Motor neuron (in vitro differentiated cells): ENCODE data around the gene PLEK2. TPM values are rescaled to one million over a fixed set of nuclear protein-coding genes. Genes with fewer than 3 reads are reported as not detected.
"Not testable (repeated sequence)": the region's sequence is repeated elsewhere in the genome, so short reads cannot be mapped to it uniquely, and the experiment has no call there.

Experiments
- ATAC-seq, 8 experiments: fragments of 200-7000 bp; cut with Tn5 transposase; replicated peaks in 6 of 8; 2 replicates each; pipeline ENCODE4 v1.8.0; 2021; ENCODE audit warnings: mild to moderate bottlenecking in 8 of 8, moderate library complexity in 8 of 8
- H3K27ac ChIP-seq, 2 donors: fragments of 250-450 bp; sonication (Bioruptor Pico); 2 replicates each; pipeline ENCODE4 v1.9.0; 2021; ENCODE audit warnings: antibody characterized with exemption in 2 of 2, mild to moderate bottlenecking in 2 of 2, moderate library complexity in 1 of 2
- H3K4me1 ChIP-seq, 2 donors: fragments of 250-450 bp; sonication (Bioruptor Pico); replicated peaks in 1 of 2; 2 replicates each; pipeline ENCODE4 v1.6.1; 2021; ENCODE audit warnings: antibody characterized with exemption in 2 of 2, mild to moderate bottlenecking in 2 of 2, moderate library complexity in 1 of 2
- H3K4me3 ChIP-seq, 5 donors: fragments of 250-450 bp; sonication (Bioruptor Pico); 2 replicates each; pipeline ENCODE4 v1.9.0; 2021; ENCODE audit warnings: antibody characterized with exemption in 5 of 5, mild to moderate bottlenecking in 5 of 5, moderate library complexity in 4 of 5
- WGBS, 10 experiments: fragments of 450-650 bp; shearing (Covaris generic); methylation state at CpG; one replicate each; pipeline ENCODE4 v1.0.0; 2022; 5-methylcytosine and 5-hydroxymethylcytosine counted together
- in situ Hi-C, 9 experiments: fragments of 400-800 bp; cut with MboI; loops; one replicate each; pipeline ENCODE4 v1.15.0; 2021; ENCODE audit warnings: low sequenced_read_pairs in 9 of 9, low pct_unique_long_range_greater_than_20kb in 2 of 9; ENCODE audit not compliant: unreplicated experiment in 9 of 9
- total RNA-seq, 8 experiments: library from RNA; unstranded; fragments of 300-600 nt; gene quantifications; 2 replicates each; pipeline versions ENCODE4 v1.2.3 to v1.2.4, GENCODE V29; 2022

PLEK2 gene
- total RNA-seq, 8 experiments from 2014 or later, result 0.22 to 2.1 (median 0.82) TPM; not detected in 3

- H3K4me1 ChIP-seq, result peaks cover 0 to 2% of the 10 kb centered on the region in 2 donors
- H3K4me3 ChIP-seq, result no peak overlapping the region
- WGBS, 10 experiments, result 78 to 100% (median 85%) methylated on average over 1 to 3 of the region's 4 CpGs; no CpG with 5 or more reads in 4 of the 10 experiments
- in situ Hi-C loops, result loop anchor here in 1 of 9 experiments (25.0 kb wide), 1 partner anchor 262 kb away; the partner anchor contains the start of gene RDH11
- ATAC-seq, result no peak
- H3K27ac ChIP-seq, result no peak overlapping the region
Measured at GRCh38 chr14:67425608-67426007, 13.6 kb upstream of the PLEK2 start.

- 25 to 82% (median 40%) methylated on average over 1 to 2 of the region's 3 CpGs; no CpG with 5 or more reads in 4 of the 10 experiments for WGBS, 10 experiments
- in situ Hi-C loops, result no loop called here
- no peak overlapping the region for H3K4me3 ChIP-seq
- no peak for ATAC-seq
- H3K27ac ChIP-seq, result no peak overlapping the region
- H3K4me1 ChIP-seq, result peaks cover 0 to 2% of the 10 kb centered on the region in 2 donors
Measured at GRCh38 chr14:67424539-67424938, 12.6 kb upstream of the PLEK2 start.

DNA sequence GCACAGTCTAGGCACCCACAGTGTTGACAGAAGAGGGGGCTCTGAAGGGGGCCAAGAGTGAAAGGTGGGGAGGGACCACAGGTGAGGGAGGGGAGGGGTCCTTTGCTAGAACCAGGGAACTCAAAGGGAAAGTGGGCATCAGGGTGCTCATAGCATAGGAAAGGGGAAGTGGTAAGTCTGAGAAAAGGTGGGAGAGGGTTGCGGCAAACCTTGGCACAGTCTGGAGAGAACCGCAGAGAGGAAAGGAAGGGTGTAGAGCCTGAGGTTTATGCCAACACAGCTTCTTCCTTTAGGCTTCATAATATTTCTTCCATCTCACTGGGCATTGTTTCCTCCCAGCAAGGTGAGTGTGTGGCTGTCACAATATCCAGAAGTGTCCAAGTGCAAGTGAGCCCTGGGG lies 11.5 kb upstream of the PLEK2 start:
- Histone ChIP-seq H3K4me3 (no peak overlapping the region), H3K27ac (no peak overlapping the region), H3K4me1 (peaks cover 0 to 2% of the 10 kb centered on the region in 2 donors)
- 100% methylated on average over 1 of the region's 2 CpGs; no CpG with 5 or more reads in 8 of the 10 experiments for WGBS, 10 experiments
- in situ Hi-C loops, result no loop called here
- no peak for ATAC-seq

DNA sequence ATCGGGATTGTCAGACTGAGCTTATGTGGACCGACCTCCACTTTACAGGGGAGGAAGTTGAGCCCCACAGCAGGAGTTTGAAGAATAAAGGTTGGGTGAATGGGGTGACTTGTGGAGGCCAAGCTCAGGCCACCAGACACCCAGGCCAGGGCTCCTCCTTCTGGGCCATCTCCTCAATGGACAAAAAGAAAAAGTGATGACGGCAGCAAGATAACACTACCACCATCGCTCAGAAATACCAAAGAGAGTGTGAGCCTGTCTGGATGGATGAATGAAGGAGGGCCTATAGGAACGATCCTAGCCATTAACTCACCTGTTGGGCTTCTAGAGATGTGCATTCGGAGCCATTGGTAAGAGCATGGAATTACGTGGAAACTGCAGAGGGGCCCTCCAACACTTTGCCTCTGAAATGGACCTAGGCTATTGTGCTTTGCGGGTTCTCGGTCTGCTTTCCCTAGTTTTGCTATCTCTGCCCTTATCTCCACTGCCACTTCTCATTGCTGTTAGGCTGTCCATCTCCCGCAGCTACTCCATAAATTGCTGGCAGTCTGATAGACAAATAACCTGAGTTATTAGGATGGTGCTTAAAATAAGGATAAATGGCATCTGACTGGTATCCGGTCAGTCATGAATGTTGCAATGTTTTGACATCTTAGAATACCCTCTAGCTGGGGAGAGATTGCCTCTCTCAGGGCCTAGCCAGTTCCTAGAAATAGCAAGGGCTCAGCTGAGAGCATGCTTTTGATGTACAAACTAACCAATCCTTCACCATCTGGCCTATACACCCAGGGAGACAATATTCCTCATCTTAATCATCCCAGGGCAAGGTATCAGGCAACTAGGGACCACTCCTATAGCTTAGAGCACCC lies 9.6 kb upstream of the PLEK2 start:
- H3K4me1 ChIP-seq, result no peaks in the 10 kb centered on the region
- in situ Hi-C loops, result no loop called here
- WGBS, 10 experiments, result 60 to 100% (median 92%) methylated on average over 2 to 5 of the region's 11 CpGs; no CpG with 5 or more reads in 2 of the 10 experiments
- H3K27ac ChIP-seq, result no peak overlapping the region
- no peak overlapping the region for H3K4me3 ChIP-seq
- ATAC-seq, result no peak

DNA sequence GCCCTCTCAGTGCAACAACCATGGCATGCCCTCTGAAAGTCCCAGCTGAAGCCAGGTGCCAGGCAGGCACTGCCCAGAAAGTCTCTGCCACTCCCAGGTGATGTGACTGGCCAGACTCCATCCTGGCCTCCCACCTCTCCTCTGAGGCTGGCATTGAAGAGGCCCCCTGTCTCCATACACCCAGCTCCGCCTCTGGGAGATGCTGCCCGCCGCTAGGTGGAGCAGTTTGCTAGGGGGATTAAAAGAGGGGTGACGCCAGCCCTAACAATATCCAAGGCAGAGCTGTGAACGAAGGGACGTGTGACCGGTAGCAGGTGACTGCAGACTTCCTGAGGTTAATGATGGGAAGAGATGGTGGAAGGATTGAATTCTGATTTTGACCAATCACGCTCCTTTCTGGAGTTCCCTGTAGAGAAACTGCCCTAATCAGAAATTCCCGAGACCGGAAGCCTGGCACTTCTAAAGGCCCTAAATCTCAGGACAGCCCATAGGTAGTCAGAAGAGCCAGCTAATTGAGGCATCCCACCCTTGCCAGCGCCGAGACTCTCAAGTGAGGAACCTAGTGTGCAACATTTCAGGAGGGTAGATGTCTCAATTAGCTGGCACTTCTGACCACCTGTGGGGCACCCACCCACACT lies 8.3 kb upstream of the PLEK2 start:
- ATAC-seq, result no peak
- no peak overlapping the region for H3K27ac ChIP-seq
- H3K4me3 ChIP-seq, result no peak overlapping the region
- in situ Hi-C loops, result no loop called here
- 70 to 91% (median 86%) methylated on average over 2 to 4 of the region's 12 CpGs; no CpG with 5 or more reads in 4 of the 10 experiments for WGBS, 10 experiments
- no peaks in the 10 kb centered on the region for H3K4me1 ChIP-seq

GRCh38 chr14:67418401-67419191 lies 6.6 kb upstream of the PLEK2 start:
- Histone ChIP-seq H3K27ac (no peak overlapping the region), H3K4me3 (no peak overlapping the region), H3K4me1 (no peaks in the 10 kb centered on the region)
- 50 to 100% (median 80%) methylated on average over 1 to 7 of the region's 11 CpGs; no CpG with 5 or more reads in 3 of the 10 experiments for WGBS, 10 experiments
- in situ Hi-C loops, result no loop called here
- peak in 3 of 8 experiments; percentile 22 to 85 (median 63) for ATAC-seq

DNA sequence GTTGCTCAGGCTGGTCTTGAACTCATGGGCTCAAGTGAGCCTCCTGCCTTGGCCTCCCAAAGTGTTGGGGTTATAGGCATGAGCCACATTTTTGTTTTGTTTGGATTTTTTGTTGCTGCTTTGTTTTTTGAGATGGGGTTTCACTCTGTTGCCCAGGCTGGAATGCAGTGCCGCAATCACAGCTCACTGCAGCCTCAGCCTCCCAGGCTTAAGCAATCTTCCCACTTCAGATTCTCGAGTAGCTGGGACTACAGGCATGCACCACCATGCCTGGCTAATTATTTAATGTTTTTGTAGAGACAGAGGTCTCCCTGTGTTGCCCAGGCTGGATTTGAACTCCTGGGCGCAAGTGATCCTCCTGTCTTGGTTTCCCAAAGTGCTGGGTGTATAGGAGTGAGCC lies 5.7 kb upstream of the PLEK2 start:
- H3K4me1 ChIP-seq, result no peaks in the 10 kb centered on the region
- in situ Hi-C loops, result no loop called here
- no peak overlapping the region for H3K27ac ChIP-seq
- H3K4me3 ChIP-seq, result no peak overlapping the region
- ATAC-seq, result no peak
- WGBS, 10 experiments, result 0 to 100% (median 64%) methylated on average over 1 to 3 of the region's 3 CpGs; no CpG with 5 or more reads in 4 of the 10 experiments

GRCh38 chr14:67416810-67417209 lies 4.8 kb upstream of the PLEK2 start:
- ATAC-seq, result no peak
- 100% methylated on average over 1 of the region's 2 CpGs; no CpG with 5 or more reads in 7 of the 10 experiments for WGBS, 10 experiments

GRCh38 chr14:67416085-67416484 lies 4.1 kb upstream of the PLEK2 start:
- in situ Hi-C loops, result no loop called here
- ATAC-seq, result no peak
- no peak overlapping the region for H3K27ac ChIP-seq

More at GRCh38 chr14:67416810-67417209, 4.8 kb upstream of the PLEK2 start:
- Histone ChIP-seq H3K27ac (no peak overlapping the region), H3K4me1 (no peaks in the 10 kb centered on the region), H3K4me3 (no peak overlapping the region)
- in situ Hi-C loops, result no loop called here

DNA sequence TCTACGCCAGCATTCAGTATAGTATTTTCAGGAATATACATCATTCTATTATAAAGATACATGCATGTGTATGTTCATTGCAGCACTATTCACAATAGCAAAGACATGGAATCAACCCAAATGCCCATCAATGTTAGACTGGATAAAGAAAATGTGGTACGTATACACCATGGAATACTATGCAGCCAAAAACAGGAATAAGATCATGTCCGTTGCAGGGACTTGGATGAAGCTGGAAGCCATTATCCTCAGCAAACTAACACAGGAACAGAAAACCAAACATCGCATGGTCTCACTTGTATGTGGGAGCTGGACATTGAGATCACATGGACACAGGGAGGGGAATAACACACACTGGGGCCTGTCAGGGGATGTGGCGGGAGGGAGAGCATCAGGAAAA lies 3.6 kb upstream of the PLEK2 start:
- 81 to 100% (median 93%) methylated on average over 1 to 4 of the region's 5 CpGs; no CpG with 5 or more reads in 2 of the 10 experiments for WGBS, 10 experiments

More at GRCh38 chr14:67416085-67416484, 4.1 kb upstream of the PLEK2 start:
- 62 to 100% (median 92%) methylated on average over 1 to 7 of the region's 8 CpGs; no CpG with 5 or more reads in 3 of the 10 experiments for WGBS, 10 experiments
- no peak overlapping the region for H3K4me3 ChIP-seq
- H3K4me1 ChIP-seq, result no peaks in the 10 kb centered on the region

GRCh38 chr14:67413806-67414769 lies 2.1 kb upstream of the PLEK2 start:
- no peaks in the 10 kb centered on the region for H3K4me1 ChIP-seq
- in situ Hi-C loops, result no loop called here
- no peak overlapping the region for H3K27ac ChIP-seq
- WGBS, 10 experiments, result 0 to 100% (median 0%) methylated on average over 1 to 2 of the region's 3 CpGs; no CpG with 5 or more reads in 5 of the 10 experiments
- ATAC-seq, result peak; percentile 35 to 97 (median 93)
- no peak overlapping the region for H3K4me3 ChIP-seq

More for the DNA sequence above, 3.6 kb upstream of the PLEK2 start:
- H3K4me1 ChIP-seq, H3K4me3 ChIP-seq, ATAC-seq, in situ Hi-C loops, H3K27ac ChIP-seq: not testable (repeated sequence)

DNA sequence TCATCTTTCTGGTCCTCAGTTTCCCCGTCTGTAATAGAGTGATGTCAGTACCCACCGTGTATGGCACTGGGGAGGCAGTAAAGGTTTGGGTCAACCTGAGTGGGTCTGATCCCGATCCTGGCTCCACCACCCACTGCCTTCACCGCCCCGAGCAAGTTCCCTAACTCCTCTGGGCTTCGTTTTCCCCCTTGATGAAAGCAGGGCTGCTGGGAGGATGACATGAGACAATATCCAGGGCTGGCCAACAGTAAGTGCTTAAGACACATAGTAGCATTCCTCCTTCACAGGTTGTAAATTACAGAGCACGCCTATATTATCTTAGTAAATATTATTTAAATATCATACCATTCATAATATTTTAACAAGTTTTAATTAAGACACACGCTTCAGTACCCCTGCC lies 595 bp downstream of the PLEK2 start:
- peak in 2 of 8 experiments; percentile 6 to 33 for ATAC-seq
- H3K4me3 ChIP-seq, result no peak overlapping the region
- WGBS, 10 experiments, result 0 to 78% (median 31%) methylated on average over 1 to 6 of the region's 8 CpGs; no CpG with 5 or more reads in 2 of the 10 experiments

More for the DNA sequence above, 595 bp downstream of the PLEK2 start:
- Histone ChIP-seq H3K4me1 (no peaks in the 10 kb centered on the region), H3K27ac (no peak overlapping the region)
- in situ Hi-C loops, result no loop called here
